Lower lobe of right lung (tissue), 2 donors: ENCODE results near the gene RBBP8NL. TPM values are rescaled to one million over a fixed set of nuclear protein-coding genes. Genes with fewer than 3 reads are reported as not detected.

ENCODE experiments used
- ATAC-seq, 2 donors: fragments of 200-7000 bp; cut with Tn5 transposase; one replicate each; pipeline ENCODE4 v1.9.1; 2020 to 2022; ENCODE audit warnings: mild to moderate bottlenecking in 2 of 2, moderate library complexity in 2 of 2
- DNase-seq: peaks from one replicate; pipeline ENCODE4 v3.0.0-alpha.2; 2020
- H3K27ac ChIP-seq: fragments of 200-600 bp; one replicate; pipeline ENCODE4 v1.8.0; 2022
- H3K27me3 ChIP-seq: fragments of 200-600 bp; one replicate; pipeline ENCODE4 v1.8.0; 2022; ENCODE audit warnings: low read depth
- H3K36me3 ChIP-seq: fragments of 200-600 bp; one replicate; pipeline ENCODE4 v1.8.0; 2022; ENCODE audit warnings: mild to moderate bottlenecking
- H3K4me1 ChIP-seq: fragments of 200-600 bp; one replicate; pipeline ENCODE4 v1.8.0; 2022
- H3K4me3 ChIP-seq: fragments of 200-600 bp; one replicate; pipeline ENCODE4 v1.8.0; 2022; ENCODE audit warnings: mild to moderate bottlenecking
- H3K9me3 ChIP-seq: fragments of 200-600 bp; one replicate; pipeline ENCODE4 v1.8.0; 2022
- intact Hi-C: fragments of 100-400 bp; cut with DNase I; formaldehyde crosslinking; loops from one replicate; pipeline ENCODE4 v1.11.0; 2022
- total RNA-seq: library from RNA; stranded (reverse); fragmentation: NEBNext Ultra II Directional; extraction: Animal tissue kit (Norgen Biotek cat#: 25700); gene quantifications from one replicate; pipeline ENCODE4 v1.2.1, GENCODE V29; 2021
- TF ChIP-seq, protein P1 (sequence below): fragments of 200-600 bp; IDR thresholded peaks from one replicate; pipeline ENCODE4 v1.8.0; 2022; ENCODE audit warnings: antibody characterized with exemption, mild to moderate bottlenecking
- donor health status: DM: no; HTN: yes; CAD: no; lungs with severe emphysema.

The RBBP8NL gene
- total RNA-seq, 1 donor from 2014 or later, result 2.0 TPM

- Histone ChIP-seq H3K9me3 (no peaks in the 10 kb centered on the region), H3K36me3 (no peaks in the 10 kb centered on the region), H3K27ac (no peak overlapping the region), H3K27me3 (peaks cover 54% of the 10 kb centered on the region), H3K4me1 (no peaks in the 10 kb centered on the region), H3K4me3 (no peak overlapping the region)
- DNase-seq (no peak), ATAC-seq (no peak)
- intact Hi-C loops, result no loop called here
- TF ChIP-seq, protein P1, sequence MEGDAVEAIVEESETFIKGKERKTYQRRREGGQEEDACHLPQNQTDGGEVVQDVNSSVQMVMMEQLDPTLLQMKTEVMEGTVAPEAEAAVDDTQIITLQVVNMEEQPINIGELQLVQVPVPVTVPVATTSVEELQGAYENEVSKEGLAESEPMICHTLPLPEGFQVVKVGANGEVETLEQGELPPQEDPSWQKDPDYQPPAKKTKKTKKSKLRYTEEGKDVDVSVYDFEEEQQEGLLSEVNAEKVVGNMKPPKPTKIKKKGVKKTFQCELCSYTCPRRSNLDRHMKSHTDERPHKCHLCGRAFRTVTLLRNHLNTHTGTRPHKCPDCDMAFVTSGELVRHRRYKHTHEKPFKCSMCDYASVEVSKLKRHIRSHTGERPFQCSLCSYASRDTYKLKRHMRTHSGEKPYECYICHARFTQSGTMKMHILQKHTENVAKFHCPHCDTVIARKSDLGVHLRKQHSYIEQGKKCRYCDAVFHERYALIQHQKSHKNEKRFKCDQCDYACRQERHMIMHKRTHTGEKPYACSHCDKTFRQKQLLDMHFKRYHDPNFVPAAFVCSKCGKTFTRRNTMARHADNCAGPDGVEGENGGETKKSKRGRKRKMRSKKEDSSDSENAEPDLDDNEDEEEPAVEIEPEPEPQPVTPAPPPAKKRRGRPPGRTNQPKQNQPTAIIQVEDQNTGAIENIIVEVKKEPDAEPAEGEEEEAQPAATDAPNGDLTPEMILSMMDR, result no peak
Observed at GRCh38 chr20:62459488-62459887, 32.1 kb upstream of the RBBP8NL start.

GRCh38 chr20:62458275-62459251 is 31.2 kb upstream of the RBBP8NL start:
- Histone ChIP-seq H3K4me3 (no peak overlapping the region), H3K27ac (no peak overlapping the region), H3K27me3 (peaks cover 63% of the 10 kb centered on the region), H3K9me3 (no peaks in the 10 kb centered on the region), H3K36me3 (no peaks in the 10 kb centered on the region), H3K4me1 (no peaks in the 10 kb centered on the region)
- TF ChIP-seq, protein P1, result no peak
- ATAC-seq (no peak), DNase-seq (no peak)
- intact Hi-C loops, result no loop called here

- DNase-seq (no peak), ATAC-seq (no peak)
- intact Hi-C loops, result no loop called here
- Histone ChIP-seq H3K9me3 (no peaks in the 10 kb centered on the region), H3K36me3 (no peaks in the 10 kb centered on the region), H3K27me3 (peaks cover 67% of the 10 kb centered on the region), H3K4me1 (no peaks in the 10 kb centered on the region), H3K27ac (no peak overlapping the region), H3K4me3 (no peak overlapping the region)
- TF ChIP-seq, protein P1, result no peak
Observed at GRCh38 chr20:62457831-62458230, 30.5 kb upstream of the RBBP8NL start.

DNA sequence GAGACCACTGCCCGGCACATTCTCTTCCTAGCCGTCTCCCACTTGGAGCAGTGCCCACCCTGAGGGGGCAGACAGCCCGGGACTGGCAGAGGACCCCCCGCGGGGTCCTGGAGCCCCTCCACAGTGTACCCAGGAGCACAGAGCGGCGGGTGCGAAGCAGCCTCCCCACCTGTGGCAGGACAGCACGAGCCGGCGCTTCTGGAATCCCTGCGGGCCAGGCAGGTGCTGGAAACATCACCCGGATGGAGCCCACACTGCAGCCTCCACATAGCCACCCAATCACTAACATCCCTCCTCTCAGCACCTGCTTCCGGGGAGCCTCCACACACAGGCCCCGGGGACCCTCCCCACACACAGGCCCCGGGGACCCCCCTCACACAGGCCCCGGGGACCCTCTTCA is 29.8 kb upstream of the RBBP8NL start:
- no peaks in the 10 kb centered on the region for H3K36me3 ChIP-seq
- ATAC-seq (no peak), DNase-seq (no peak)
- H3K4me3 ChIP-seq, result no peak overlapping the region
- no peak overlapping the region for H3K27ac ChIP-seq
- no peaks in the 10 kb centered on the region for H3K9me3 ChIP-seq
- no peaks in the 10 kb centered on the region for H3K4me1 ChIP-seq
- intact Hi-C loops, result no loop called here
- TF ChIP-seq, protein P1, result no peak
- H3K27me3 ChIP-seq, result peaks cover 71% of the 10 kb centered on the region

- intact Hi-C loops, result no loop called here
- TF ChIP-seq, protein P1, result no peak
- H3K36me3 ChIP-seq, result no peaks in the 10 kb centered on the region
- H3K27ac ChIP-seq, result no peak overlapping the region
- DNase-seq (no peak), ATAC-seq (no peak)
- H3K9me3 ChIP-seq, result no peaks in the 10 kb centered on the region
- no peak overlapping the region for H3K4me3 ChIP-seq
- no peaks in the 10 kb centered on the region for H3K4me1 ChIP-seq
- H3K27me3 ChIP-seq, result peaks cover 60% of the 10 kb centered on the region
Observed at GRCh38 chr20:62455929-62456328, 28.6 kb upstream of the RBBP8NL start.
